ENCODE results near the gene MAVS. TPM values are rescaled to one million over a fixed set of nuclear protein-coding genes. Genes with fewer than 3 reads are reported as not detected.
"Not testable (repeated sequence)": the region's sequence is repeated elsewhere in the genome, so short reads cannot be mapped to it uniquely, and the experiment has no call there.

The MAVS gene
- total RNA-seq, 1 experiment from 2014 or later = 23.4 TPM

- TF ChIP-seq ERG (CRISPR knock-in tag; IDR thresholded peaks at IDR 0.05) (no peak), NFATC4 (CRISPR knock-in tag; IDR thresholded peaks at IDR 0.05) (no peak), GABPB1 (CRISPR knock-in tag; IDR thresholded peaks at IDR 0.05) (no peak), NR2C2 (CRISPR knock-in tag; IDR thresholded peaks at IDR 0.05) (no peak), ATF1 (CRISPR knock-in tag; IDR thresholded peaks at IDR 0.05) (no peak)
Measured at GRCh38 chr20:3896853-3897583, 50.4 kb downstream of the MAVS start (continued).

- ChIA-PET CTCF (interaction anchor here (0.5 kb wide), 1 partner anchor 126 kb away, joined by 7 read pairs; no protein-coding TSS in a partner anchor), POLR2A (interaction anchor here (1.3 kb wide), 1 partner anchor 44 kb away, joined by 3 read pairs; no protein-coding TSS in a partner anchor)
- H3K27me3 Mint-ChIP-seq (ENCODE audit: low read depth); ATAC-seq; H3K9me3 Mint-ChIP-seq; H3K27ac Mint-ChIP-seq; DNase-seq (ENCODE audit: low spot score); H3K4me3 Mint-ChIP-seq: not testable (repeated sequence)
- Mint-ChIP-seq H3K36me3 (peaks cover 18% of the 10 kb centered on the region), H3K4me1 (peaks cover 62% of the 10 kb centered on the region)
Measured at GRCh38 chr20:3898181-3898580, 51.5 kb downstream of the MAVS start.

- DNase-seq (ENCODE audit: low spot score) (no peak), ATAC-seq (no peak)
- H3K4me3 Mint-ChIP-seq = no peak overlapping the region
- peaks cover 15% of the 10 kb centered on the region for H3K36me3 Mint-ChIP-seq
- ChIA-PET CTCF (no interaction called here), POLR2A (no interaction called here)
- no peaks in the 10 kb centered on the region for H3K27me3 Mint-ChIP-seq (ENCODE audit: low read depth)
- peaks cover 58% of the 10 kb centered on the region for H3K4me1 Mint-ChIP-seq
- peak overlapping the region; percentile 14; the same call in 1 of the 2 replicates for H3K27ac Mint-ChIP-seq
- TF ChIP-seq ZBTB43 (CRISPR knock-in tag; IDR thresholded peaks at IDR 0.05) (no peak), IRF1 (CRISPR knock-in tag; IDR thresholded peaks at IDR 0.05) (no peak), FOXK1 (CRISPR knock-in tag; IDR thresholded peaks at IDR 0.05) (no peak), SP1 (CRISPR knock-in tag; conservative IDR thresholded peaks at IDR 0.05) (no peak), ZMAT4 (CRISPR knock-in tag; IDR thresholded peaks at IDR 0.05) (no peak)
- no peaks in the 10 kb centered on the region for H3K9me3 Mint-ChIP-seq
Measured at GRCh38 chr20:3898639-3899038, 52.0 kb downstream of the MAVS start.

- Mint-ChIP-seq H3K4me1 (peaks cover 65% of the 10 kb centered on the region), H3K4me3 (no peak overlapping the region), H3K27me3 (ENCODE audit: low read depth) (no peaks in the 10 kb centered on the region), H3K36me3 (0 out of 2 replicates have a peak, but pooled peaks cover 10% of the 10 kb centered on the region), H3K9me3 (no peaks in the 10 kb centered on the region), H3K27ac (peak overlapping the region; percentile 95)
- CTCF ChIA-PET = interaction anchor here (0.7 kb wide), 1 partner anchor 70 kb away, joined by 3 read pairs; no protein-coding TSS in a partner anchor
- POLR2A ChIA-PET = no interaction called here
- DNase-seq (ENCODE audit: low spot score) (no peak), ATAC-seq (no peak; the same call in 1 of the 2 replicates)
- TF ChIP-seq SP1 (CRISPR knock-in tag; conservative IDR thresholded peaks at IDR 0.05) (no peak), MAX (CRISPR knock-in tag; IDR thresholded peaks at IDR 0.05) (no peak), ZNF423 (CRISPR knock-in tag; IDR thresholded peaks at IDR 0.05) (no peak), IRF2 (CRISPR knock-in tag; IDR thresholded peaks at IDR 0.05; ENCODE audit: borderline replicate concordance, low read depth) (no peak), HMGA2 (CRISPR knock-in tag; IDR thresholded peaks at IDR 0.05) (no peak), GRHL2 (CRISPR knock-in tag; IDR thresholded peaks at IDR 0.05; ENCODE audit: insufficient replicate concordance, severe bottlenecking) (no peak), ZNF232 (CRISPR knock-in tag; IDR thresholded peaks at IDR 0.05) (no peak)
Measured at GRCh38 chr20:3900187-3900604, 53.6 kb downstream of the MAVS start.
